ENCODE measurements around the gene POLR1A.

POLR1A gene

GRCh38 chr2:85978883-85979780 lies 126.6 kb downstream of the POLR1A start:
- DNase-seq (ENCODE audit: low read depth): no peak

- DNase-seq (ENCODE audit: low read depth): no peak
These were observed 129.4 kb downstream of the POLR1A start for GRCh38 chr2:85976106-85976920.

- no peak for DNase-seq (ENCODE audit: low read depth)
These were observed 130.1 kb downstream of the POLR1A start for GRCh38 chr2:85975581-85975980.

GRCh38 chr2:85974390-85974789 lies 131.3 kb downstream of the POLR1A start:
- DNase-seq (ENCODE audit: low read depth): no peak

- no peak for DNase-seq (ENCODE audit: low read depth)
These were observed 133.3 kb downstream of the POLR1A start for GRCh38 chr2:85972355-85972754.

GRCh38 chr2:85971366-85971765 lies 134.3 kb downstream of the POLR1A start:
- DNase-seq (ENCODE audit: low read depth): no peak
